CD4-positive, alpha-beta memory T cell (primary cell): ENCODE measurements around the gene EYA2. TPM values are rescaled to one million over a fixed set of nuclear protein-coding genes. Genes with fewer than 3 reads are reported as not detected.
"Not testable (repeated sequence)": the region's sequence is repeated elsewhere in the genome, so short reads cannot be mapped to it uniquely, and the experiment has no call there.

Source experiments
- CTCF ChIA-PET: fragments of 350-600 bp; sonication (Branson Sonifier 250); formaldehyde crosslinking; loops from one replicate; lab custom pipeline; 2021; ENCODE audit warnings: inconsistent platforms; ENCODE audit not compliant: partially characterized antibody; lab: Charles Lee
- POLR2A ChIA-PET: fragments of 350-600 bp; sonication (Branson Sonifier 250); formaldehyde crosslinking; loops from one replicate; lab custom pipeline; 2021; ENCODE audit not compliant: partially characterized antibody; lab: Charles Lee
- DNase-seq, 5 donors: peaks; one replicate each; pipeline versions ENCODE4 v3.0.0 to v3.0.0-alpha.2; 2020 to 2022; ENCODE audit warnings: mixed read lengths in 1 of 5
- H3K27ac ChIP-seq: one replicate; pipeline ENCODE4 v1.7.0; 2013; ENCODE audit warnings: low read depth, low read length
- H3K27me3 ChIP-seq: 2 replicates; pipeline ENCODE4 v1.7.0; 2013; ENCODE audit warnings: mild to moderate bottlenecking, low read length, moderate library complexity; ENCODE audit not compliant: insufficient read depth
- H3K36me3 ChIP-seq: 2 replicates; pipeline ENCODE4 v1.7.0; 2013; ENCODE audit warnings: mild to moderate bottlenecking, low read length, moderate library complexity; ENCODE audit not compliant: insufficient read depth
- H3K4me1 ChIP-seq: 2 replicates; pipeline ENCODE4 v1.7.0; 2013; ENCODE audit warnings: mild to moderate bottlenecking, low read length, moderate library complexity; ENCODE audit not compliant: insufficient read depth
- H3K4me3 ChIP-seq, 2 donors: one replicate each; pipeline ENCODE4 v1.7.0; 2013; ENCODE audit warnings: low read length in 2 of 2, mild to moderate bottlenecking in 1 of 2
- H3K9me3 ChIP-seq, 2 donors: one replicate each; pipeline ENCODE4 v1.7.0; 2013; ENCODE audit warnings: low read length in 2 of 2, control low read depth in 1 of 2; ENCODE audit not compliant: control insufficient read depth in 1 of 2
- H3K27ac Mint-ChIP-seq, 7 donors: one replicate each; pipeline ENCODE4 v1.8.0; 2020 to 2021; ENCODE audit warnings: mixed read lengths in 7 of 7, mild to moderate bottlenecking in 6 of 7, inconsistent platforms in 3 of 7, moderate library complexity in 3 of 7
- H3K27me3 Mint-ChIP-seq, 2 donors: one replicate each; pipeline ENCODE4 v1.8.0; 2020 to 2021; ENCODE audit warnings: mixed read lengths in 2 of 2
- H3K36me3 Mint-ChIP-seq, 2 donors: one replicate each; pipeline ENCODE4 v1.8.0; 2020 to 2021; ENCODE audit warnings: mixed read lengths in 2 of 2, inconsistent platforms in 1 of 2, mild to moderate bottlenecking in 1 of 2
- H3K4me1 Mint-ChIP-seq, 4 donors: one replicate each; pipeline ENCODE4 v1.8.0; 2020 to 2021; ENCODE audit warnings: mixed read lengths in 4 of 4, mild to moderate bottlenecking in 1 of 4
- H3K4me3 Mint-ChIP-seq, 8 donors: one replicate each; pipeline ENCODE4 v1.8.0; 2020 to 2021; ENCODE audit warnings: mixed read lengths in 8 of 8, mild to moderate bottlenecking in 7 of 8, moderate library complexity in 6 of 8, inconsistent platforms in 3 of 8
- H3K9me3 Mint-ChIP-seq, 8 donors: one replicate each; pipeline ENCODE4 v1.8.0; 2020 to 2021; ENCODE audit warnings: mixed read lengths in 8 of 8, mild to moderate bottlenecking in 5 of 8, inconsistent platforms in 3 of 8, moderate library complexity in 1 of 8
- intact Hi-C: fragments of 100-400 bp; cut with micrococcal nuclease; formaldehyde crosslinking; loops from one replicate; pipeline ENCODE4 v1.15.1; 2023
- polyA plus RNA-seq, 2 donors: library from polyadenylated mRNA; unstranded; fragments of 300-500 nt; fragmentation: Illumina TruSeq; gene quantifications; one replicate each; pipeline ENCODE4 v1.2.3, GENCODE V29; 2021
- total RNA-seq, 2 experiments: library from RNA; stranded (reverse); gene quantifications; one replicate each; pipeline ENCODE4 v1.2.3, GENCODE V29; 2021

Gene EYA2
- total and polyA plus RNA-seq, 4 experiments from 2014 or later = not detected

DNA sequence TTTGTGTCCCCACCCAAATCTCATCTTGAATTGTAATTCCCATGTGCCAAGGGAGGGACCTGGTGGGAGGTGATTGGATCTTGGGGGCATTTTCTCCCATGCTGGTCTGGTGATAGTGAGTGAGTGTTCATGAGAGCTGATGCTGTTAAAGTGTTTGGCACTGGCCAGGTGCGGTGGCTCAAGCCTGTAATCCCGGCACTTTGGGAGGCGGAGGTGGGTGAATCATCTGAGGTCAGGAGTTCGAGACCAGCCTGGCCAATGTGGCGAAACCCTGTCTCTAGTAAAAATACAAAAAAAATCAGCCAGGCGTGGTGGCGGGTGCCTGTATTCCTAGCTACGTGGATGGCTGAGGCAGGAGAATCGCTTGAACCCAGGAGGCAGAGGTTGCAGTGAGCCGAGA, 37.8 kb downstream of the EYA2 start:
- H3K9me3 Mint-ChIP-seq, CTCF ChIA-PET, H3K4me3 Mint-ChIP-seq, POLR2A ChIA-PET, H3K36me3 ChIP-seq, H3K27ac ChIP-seq, H3K4me1 Mint-ChIP-seq, H3K4me1 ChIP-seq, H3K4me3 ChIP-seq, H3K36me3 Mint-ChIP-seq, H3K27ac Mint-ChIP-seq, H3K9me3 ChIP-seq, H3K27me3 ChIP-seq, intact Hi-C loops, DNase-seq: not testable (repeated sequence)
- peaks cover 10 to 12% of the 10 kb centered on the region in 2 donors for H3K27me3 Mint-ChIP-seq

DNA sequence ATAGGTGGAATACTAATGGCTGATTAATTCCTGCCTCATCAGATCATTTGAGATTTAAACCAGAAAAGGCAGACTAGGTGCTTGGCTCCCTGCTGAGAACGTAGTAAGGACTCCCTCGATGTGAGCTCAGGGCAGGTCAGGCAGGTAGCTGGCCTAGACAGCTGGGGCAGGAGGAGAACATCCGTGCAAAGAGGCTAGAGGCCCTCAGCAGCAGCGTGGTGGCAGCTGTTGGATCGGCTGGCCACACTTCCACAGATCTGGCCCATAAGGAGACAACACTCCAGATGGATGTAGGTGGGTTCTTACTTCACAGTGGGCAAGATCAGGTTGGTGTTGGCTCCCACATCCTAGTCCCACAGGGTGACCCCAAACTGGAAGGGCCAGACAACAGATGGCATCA, 38.5 kb downstream of the EYA2 start:
- Mint-ChIP-seq H3K9me3 (peaks cover 0 to under 1% (median 0%) of the 10 kb centered on the region in 8 donors), H3K36me3 (no peaks in the 10 kb centered on the region), H3K4me3 (no peak overlapping the region), H3K4me1 (no peaks in the 10 kb centered on the region), H3K27ac (no peak overlapping the region), H3K27me3 (peaks cover 10 to 12% of the 10 kb centered on the region in 2 donors)
- no peaks in the 10 kb centered on the region for H3K4me1 ChIP-seq
- H3K27ac ChIP-seq = no peak overlapping the region
- H3K27me3 ChIP-seq = no peaks in the 10 kb centered on the region
- H3K4me3 ChIP-seq = no peak overlapping the region
- POLR2A ChIA-PET = no interaction called here
- no peaks in the 10 kb centered on the region for H3K36me3 ChIP-seq
- intact Hi-C loops = no loop called here
- no peak for DNase-seq
- H3K9me3 ChIP-seq = no peaks in the 10 kb centered on the region
- CTCF ChIA-PET = no interaction called here

DNA sequence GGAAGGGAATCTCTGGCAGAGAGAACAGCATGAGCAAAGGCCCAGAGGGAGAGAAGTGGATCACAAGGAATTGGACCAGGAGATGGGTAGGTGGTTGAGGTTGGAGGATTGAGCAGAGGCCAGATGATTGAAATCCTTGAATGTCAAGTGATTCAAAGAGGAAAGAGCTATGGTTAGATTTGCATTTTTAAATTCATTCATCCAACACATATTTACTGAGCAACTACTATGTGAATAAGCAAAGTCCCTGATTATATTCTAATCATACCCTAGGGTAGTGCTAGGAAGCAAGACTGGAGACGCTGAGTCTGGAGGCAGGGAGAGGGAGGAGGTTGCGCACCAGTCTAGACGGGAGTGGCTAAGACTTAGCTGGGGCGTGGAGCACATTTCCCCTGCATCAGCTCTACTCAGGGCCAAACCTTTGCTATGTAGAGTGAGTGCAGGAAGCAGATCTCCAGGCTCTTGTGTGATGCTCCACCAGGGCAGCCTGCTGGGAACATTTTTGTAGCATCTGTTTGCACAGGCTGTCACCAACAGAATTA, 40.2 kb downstream of the EYA2 start:
- Mint-ChIP-seq H3K27me3 (peaks cover 8 to 10% of the 10 kb centered on the region in 2 donors), H3K4me3 (no peak overlapping the region), H3K27ac (no peak overlapping the region), H3K36me3 (no peaks in the 10 kb centered on the region), H3K9me3 (no peaks in the 10 kb centered on the region), H3K4me1 (no peaks in the 10 kb centered on the region)
- Histone ChIP-seq H3K36me3 (no peaks in the 10 kb centered on the region), H3K9me3 (no peaks in the 10 kb centered on the region), H3K27ac (no peak overlapping the region), H3K4me3 (no peak overlapping the region), H3K27me3 (no peaks in the 10 kb centered on the region), H3K4me1 (no peaks in the 10 kb centered on the region)
- intact Hi-C loops = no loop called here
- ChIA-PET POLR2A (no interaction called here), CTCF (no interaction called here)
- DNase-seq = no peak

DNA sequence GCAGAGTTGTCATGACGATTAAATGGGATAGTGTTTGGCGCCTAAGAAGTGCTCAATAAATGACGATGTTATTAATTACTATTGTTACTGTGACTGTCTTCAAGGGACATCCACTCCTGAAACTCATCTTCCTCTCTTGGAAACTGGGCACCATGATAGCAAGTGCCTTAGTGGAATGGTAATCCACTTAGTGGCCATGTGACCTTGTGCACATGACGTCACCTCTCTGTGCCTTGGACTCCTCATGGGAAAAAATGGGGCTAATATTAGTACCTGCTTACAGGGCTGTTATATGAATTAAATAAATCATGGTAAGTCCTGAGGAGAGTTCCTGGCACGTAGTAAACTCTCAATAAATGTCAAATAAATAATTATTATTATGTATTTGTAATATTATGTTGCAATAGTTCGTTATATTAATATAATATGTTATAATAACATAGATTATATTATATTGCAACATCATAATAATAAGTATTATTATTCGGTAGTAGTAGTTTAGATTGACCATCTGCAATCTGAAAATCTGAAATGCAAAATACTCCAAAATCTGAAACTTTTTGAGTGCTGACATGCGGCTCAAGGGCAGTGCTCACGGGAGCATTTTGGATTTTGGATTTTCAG, 40.9 kb downstream of the EYA2 start:
- Histone ChIP-seq H3K4me1 (no peaks in the 10 kb centered on the region), H3K27ac (no peak overlapping the region), H3K36me3 (no peaks in the 10 kb centered on the region), H3K4me3 (no peak overlapping the region), H3K27me3 (no peaks in the 10 kb centered on the region), H3K9me3 (no peaks in the 10 kb centered on the region)
- Mint-ChIP-seq H3K27ac (peak overlapping the region in 1 of 7 donors; percentile 0), H3K27me3 (peaks cover 8 to 10% of the 10 kb centered on the region in 2 donors), H3K9me3 (no peaks in the 10 kb centered on the region), H3K36me3 (no peaks in the 10 kb centered on the region), H3K4me1 (no peaks in the 10 kb centered on the region), H3K4me3 (no peak overlapping the region)
- no peak for DNase-seq
- ChIA-PET POLR2A (no interaction called here), CTCF (no interaction called here)
- intact Hi-C loops = no loop called here

DNA sequence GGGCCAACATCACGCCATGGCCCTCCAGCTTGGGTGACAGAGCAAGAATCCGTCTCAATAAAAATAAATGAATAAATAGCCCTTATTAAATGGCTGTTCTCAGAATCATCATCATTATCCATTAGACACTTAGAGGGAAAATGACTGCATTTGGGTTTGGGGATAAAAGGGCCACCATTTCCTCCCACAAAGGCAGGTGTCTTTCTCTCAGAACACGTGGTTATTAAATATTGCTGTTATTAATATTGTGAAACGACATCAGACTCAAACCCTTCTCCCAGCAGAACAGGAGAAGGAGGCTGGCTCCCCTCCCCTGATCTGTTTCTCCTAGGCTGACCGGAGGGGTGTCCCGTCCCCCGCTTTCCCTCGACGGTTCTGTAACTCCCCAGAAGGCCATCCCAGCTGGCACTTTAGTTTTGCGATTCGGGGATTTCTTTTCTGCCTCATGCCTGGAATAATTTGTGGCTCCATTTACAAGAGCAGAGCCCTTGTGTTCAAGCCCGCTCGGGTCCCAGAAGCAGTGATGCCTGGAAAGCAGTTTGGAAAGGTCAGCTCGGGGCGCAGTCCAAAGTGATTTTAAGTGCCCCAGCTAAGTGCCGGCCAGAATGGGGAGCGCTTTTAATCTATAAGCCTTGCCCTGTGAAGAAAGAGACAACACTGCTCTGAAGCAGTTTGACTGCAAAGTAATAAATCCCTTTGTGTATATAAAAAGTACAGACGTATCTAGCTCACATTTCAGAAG, 41.9 kb downstream of the EYA2 start:
- H3K27me3 ChIP-seq = no peaks in the 10 kb centered on the region
- POLR2A ChIA-PET = no interaction called here
- no peaks in the 10 kb centered on the region for H3K36me3 ChIP-seq

DNA sequence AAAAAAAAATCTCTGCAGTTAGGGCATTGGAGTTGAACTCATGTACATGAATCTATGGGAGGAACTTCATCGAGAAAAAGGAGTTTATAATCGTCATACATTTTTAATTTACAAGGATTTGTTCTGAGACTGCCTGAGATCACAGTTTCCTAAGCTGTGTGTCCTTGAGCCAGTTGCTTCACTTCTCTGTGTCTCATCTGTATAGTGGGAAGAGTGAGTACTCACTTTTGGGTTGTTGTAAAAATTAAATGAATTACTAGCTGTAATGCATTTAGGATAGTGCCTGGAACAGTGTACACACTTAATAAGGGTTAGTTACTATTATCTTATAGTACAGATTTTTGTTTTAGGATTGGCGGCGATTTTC, 42.5 kb downstream of the EYA2 start:
- Mint-ChIP-seq H3K27me3 (peaks cover 8 to 10% of the 10 kb centered on the region in 2 donors), H3K4me3 (no peak overlapping the region), H3K27ac (no peak overlapping the region), H3K36me3 (no peaks in the 10 kb centered on the region), H3K9me3 (no peaks in the 10 kb centered on the region), H3K4me1 (no peaks in the 10 kb centered on the region)
- Histone ChIP-seq H3K27ac (no peak overlapping the region), H3K27me3 (no peaks in the 10 kb centered on the region), H3K36me3 (no peaks in the 10 kb centered on the region), H3K4me3 (no peak overlapping the region), H3K9me3 (no peaks in the 10 kb centered on the region), H3K4me1 (no peaks in the 10 kb centered on the region)
- ChIA-PET CTCF (no interaction called here), POLR2A (no interaction called here)
- intact Hi-C loops = no loop called here
- no peak for DNase-seq

More for the DNA sequence above, 41.9 kb downstream of the EYA2 start:
- Mint-ChIP-seq H3K27ac (no peak overlapping the region), H3K4me1 (no peaks in the 10 kb centered on the region), H3K27me3 (peaks cover 8 to 10% of the 10 kb centered on the region in 2 donors), H3K4me3 (no peak overlapping the region), H3K9me3 (no peaks in the 10 kb centered on the region), H3K36me3 (no peaks in the 10 kb centered on the region)
- no peak overlapping the region for H3K27ac ChIP-seq
- no peaks in the 10 kb centered on the region for H3K4me1 ChIP-seq
- DNase-seq = no peak
- intact Hi-C loops = no loop called here
- H3K9me3 ChIP-seq = no peaks in the 10 kb centered on the region
- H3K4me3 ChIP-seq = no peak overlapping the region
- CTCF ChIA-PET = no interaction called here

DNA sequence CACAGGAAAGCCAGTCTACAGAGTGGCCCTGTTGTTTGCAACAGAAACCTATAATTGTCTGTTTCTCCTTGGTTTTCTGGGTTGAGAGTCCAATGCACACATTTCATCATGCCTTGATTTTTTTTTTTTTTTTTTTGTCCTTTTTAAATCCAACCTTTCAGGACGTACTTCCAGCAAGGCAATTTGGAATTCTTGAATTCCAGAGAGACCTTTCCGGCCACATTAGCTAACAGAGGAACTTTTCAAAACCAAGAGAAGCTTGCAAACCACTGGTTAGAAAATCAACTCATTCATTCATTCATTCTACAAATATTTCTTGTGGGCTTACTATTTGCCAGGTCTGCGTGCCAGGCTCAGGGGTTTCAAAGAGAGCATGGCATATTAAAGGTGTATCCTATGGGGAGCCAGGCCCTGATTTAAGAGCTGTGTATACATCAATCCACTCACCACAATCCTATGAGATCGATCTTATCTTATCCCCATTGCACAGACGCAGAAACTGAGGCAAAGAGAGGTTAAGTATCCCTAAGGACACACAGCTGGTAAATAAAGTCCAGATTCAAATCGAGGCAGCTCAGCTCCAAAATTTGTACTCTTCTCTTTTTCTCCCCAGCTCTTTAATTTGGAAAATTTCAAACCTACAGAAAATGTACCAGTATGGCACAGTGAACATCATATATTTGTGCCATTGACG, 43.0 kb downstream of the EYA2 start:
- peaks cover 6 to 8% of the 10 kb centered on the region in 2 donors for H3K27me3 Mint-ChIP-seq
- Histone ChIP-seq H3K27ac (no peak overlapping the region), H3K4me1 (no peaks in the 10 kb centered on the region), H3K27me3 (no peaks in the 10 kb centered on the region), H3K36me3 (no peaks in the 10 kb centered on the region), H3K4me3 (no peak overlapping the region), H3K9me3 (no peaks in the 10 kb centered on the region)
- no peaks in the 10 kb centered on the region for H3K9me3 Mint-ChIP-seq
- ChIA-PET CTCF (no interaction called here), POLR2A (no interaction called here)
- no peak overlapping the region for H3K27ac Mint-ChIP-seq
- intact Hi-C loops = no loop called here
- no peak for DNase-seq
- no peaks in the 10 kb centered on the region for H3K36me3 Mint-ChIP-seq
- H3K4me1 Mint-ChIP-seq = no peaks in the 10 kb centered on the region
- H3K4me3 Mint-ChIP-seq = no peak overlapping the region
